HepG2 (cell line): ENCODE results near the gene TPM1. TPM values are rescaled to one million over a fixed set of nuclear protein-coding genes. Genes with fewer than 3 reads are reported as not detected.

Experiments
- ATF3 ChIP-seq: sonication (generic); formaldehyde crosslinking; IDR thresholded peaks from 2 replicates; pipeline ENCODE4 v1.4.0; 2020; ENCODE audit warnings: missing genetic modification reagents
- ATF4 ChIP-seq, 2 experiments: fragments of 450-650 bp in 1 of 2; sonication (generic) in 1 of 2; formaldehyde crosslinking; IDR thresholded peaks; 2 replicates each; pipeline versions ENCODE4 v1.5.0 to v1.8.0; 2020 to 2022; ENCODE audit warnings: mild to moderate bottlenecking in 1 of 2, missing genetic modification reagents in 1 of 2
- DPF2 ChIP-seq: sonication (generic); formaldehyde crosslinking; IDR thresholded peaks from 2 replicates; pipeline ENCODE4 v1.4.0; 2020; ENCODE audit warnings: mild to moderate bottlenecking, low read depth, missing genetic modification reagents, borderline replicate concordance
- ETV5 ChIP-seq: IDR thresholded peaks from 2 replicates; pipeline ENCODE4 v1.6.1; 2018; ENCODE audit warnings: missing biosample characterization, missing genetic modification reagents, inconsistent platforms, borderline replicate concordance
- GMEB2 ChIP-seq: IDR thresholded peaks from 2 replicates; pipeline ENCODE4 v1.6.1; 2016; ENCODE audit warnings: missing biosample characterization, missing genetic modification reagents, low read depth
- HMG20B ChIP-seq: conservative IDR thresholded peaks from 2 replicates; pipeline ENCODE4 v1.6.1; 2016; ENCODE audit warnings: missing genetic modification reagents, missing compliant biosample characterization
- HNRNPUL1 ChIP-seq: fragments of 200-400 bp; formaldehyde crosslinking; IDR thresholded peaks from 2 replicates; pipeline ENCODE4 v1.6.1; 2017; ENCODE audit warnings: low read depth, mild to moderate bottlenecking, low read length, moderate library complexity
- MLXIP ChIP-seq: sonication (generic); formaldehyde crosslinking; IDR thresholded peaks from 2 replicates; pipeline ENCODE4 v1.9.0; 2021; ENCODE audit warnings: missing genetic modification reagents, borderline replicate concordance
- NCOA2 ChIP-seq: sonication (generic); formaldehyde crosslinking; IDR thresholded peaks from 2 replicates; pipeline ENCODE4 v1.8.0; 2022; ENCODE audit warnings: inconsistent platforms
- NR2F1 ChIP-seq, 2 experiments: fragments of 450-650 bp in 1 of 2; formaldehyde crosslinking in 1 of 2; IDR thresholded peaks; 2 replicates each; pipeline versions ENCODE4 v1.5.0 to v1.6.1; 2016 to 2020; ENCODE audit warnings: mild to moderate bottlenecking in 1 of 2, missing compliant biosample characterization in 1 of 2, missing genetic modification reagents in 1 of 2, moderate library complexity in 1 of 2
- PAX8 ChIP-seq: sonication (generic); formaldehyde crosslinking; IDR thresholded peaks from 2 replicates; pipeline ENCODE4 v1.8.0; 2022; ENCODE audit warnings: mild to moderate bottlenecking, missing genetic modification reagents, borderline replicate concordance
- RCOR2 ChIP-seq: IDR thresholded peaks from 2 replicates; pipeline ENCODE4 v1.6.1; 2016; ENCODE audit warnings: missing biosample characterization, missing genetic modification reagents
- SIN3A ChIP-seq: IDR thresholded peaks from 2 replicates; pipeline ENCODE4 v1.6.1; 2011; ENCODE audit warnings: low read depth, mild to moderate bottlenecking, control low read depth, low read length, borderline replicate concordance
- ZBTB38 ChIP-seq: sonication (generic); formaldehyde crosslinking; IDR thresholded peaks from 2 replicates; pipeline ENCODE4 v1.5.1; 2020; ENCODE audit warnings: mild to moderate bottlenecking, missing genetic modification reagents
- ZNF101 ChIP-seq: sonication (generic); formaldehyde crosslinking; IDR thresholded peaks from 2 replicates; pipeline ENCODE4 v1.4.0; 2020; ENCODE audit warnings: mild to moderate bottlenecking, low read depth, missing genetic modification reagents, borderline replicate concordance
- ZNF124 ChIP-seq: sonication (generic); formaldehyde crosslinking; IDR thresholded peaks from 2 replicates; pipeline ENCODE4 v1.4.0; 2020; ENCODE audit warnings: missing genetic modification reagents
- ZNF350 ChIP-seq: sonication (generic); formaldehyde crosslinking; IDR thresholded peaks from 2 replicates; pipeline ENCODE4 v1.4.0; 2020; ENCODE audit warnings: mild to moderate bottlenecking, low read depth, missing genetic modification reagents, borderline replicate concordance
- ZNF468 ChIP-seq: sonication (generic); formaldehyde crosslinking; IDR thresholded peaks from 2 replicates; pipeline ENCODE4 v1.8.0; 2022; ENCODE audit warnings: mild to moderate bottlenecking, moderate library complexity, missing genetic modification reagents
- ZNF501 ChIP-seq: sonication (generic); formaldehyde crosslinking; IDR thresholded peaks from 2 replicates; pipeline ENCODE4 v1.5.1; 2020; ENCODE audit warnings: mild to moderate bottlenecking, moderate library complexity, missing genetic modification reagents
- ZNF552 ChIP-seq: sonication (generic); formaldehyde crosslinking; IDR thresholded peaks from 2 replicates; pipeline ENCODE4 v1.9.0; 2022; ENCODE audit warnings: missing genetic modification reagents, mild to moderate bottlenecking, borderline replicate concordance
- ZNF629 ChIP-seq: sonication (generic); formaldehyde crosslinking; conservative IDR thresholded peaks from 2 replicates; pipeline ENCODE4 v1.5.0; 2020; ENCODE audit warnings: missing genetic modification reagents
- ZNF703 ChIP-seq: sonication (generic); formaldehyde crosslinking; IDR thresholded peaks from 2 replicates; pipeline ENCODE4 v1.5.1; 2020; ENCODE audit warnings: missing genetic modification reagents, mild to moderate bottlenecking, moderate library complexity, borderline replicate concordance
- ZZZ3 ChIP-seq: sonication (generic); formaldehyde crosslinking; IDR thresholded peaks from 2 replicates; pipeline ENCODE4 v1.4.0; 2020; ENCODE audit warnings: missing genetic modification reagents, mild to moderate bottlenecking, borderline replicate concordance
- polyA plus RNA-seq, 8 experiments: library from polyadenylated mRNA; depleted of rRNA in 3 of 8; stranded (reverse) in 7 of 8; unstranded in 1 of 8; fragments of >200 nt; fragmentation: Illumina TruSeq in 4 of 8; extraction: Trizol in 4 of 8; gene quantifications; 2 replicates each; pipeline versions ENCODE4 v1.2.1 to v1.2.3, GENCODE V29; 2011 to 2016; ENCODE audit warnings: low read depth in 4 of 8, missing spikeins in 1 of 8, mixed read lengths in 1 of 8; ENCODE audit not compliant: insufficient read depth in 1 of 8
- total RNA-seq, 5 experiments: library from RNA; depleted of rRNA; stranded (reverse); fragments of >200 nt; fragmentation: Illumina TruSeq; extraction: Trizol; gene quantifications; 2 replicates each; pipeline ENCODE4 v1.2.3, GENCODE V29; 2016; ENCODE audit warnings: low read depth in 1 of 5

Gene TPM1
- total and polyA plus RNA-seq, 2 of the 13 experiments (the other 11 are each of a cell fraction or from before 2014, with no cell fraction given): 98.9 to 109 TPM

- no peak for TF ChIP-seq HMG20B
- TF ChIP-seq SIN3A: 0 out of 2 replicates have a peak, but pooled peaks have one; percentile 24
- no peak; the same call in 1 of the 2 replicates for TF ChIP-seq ZNF703 (CRISPR knock-in tag)
- TF ChIP-seq ETV5 (CRISPR knock-in tag): peak; percentile 97
- TF ChIP-seq NR2F1 (CRISPR knock-in tag; IDR thresholded peaks at IDR 0.05): peak in 1 of 2 experiments; percentile 37; a peak in 1 of 4 replicates
- TF ChIP-seq HNRNPUL1: no peak
- no peak for TF ChIP-seq ZZZ3
- 0 out of 2 replicates have a peak, but pooled peaks have one; percentile 52 for TF ChIP-seq ZNF468 (CRISPR knock-in tag)
- peak; percentile 88; the same call in 1 of the 2 replicates for TF ChIP-seq ZBTB38
- no peak for TF ChIP-seq PAX8 (CRISPR knock-in tag)
- no peak; the same call in 1 of the 2 replicates for TF ChIP-seq ZNF124 (CRISPR knock-in tag)
- peak; percentile 29 for TF ChIP-seq ZNF350 (CRISPR knock-in tag)
- no peak for TF ChIP-seq GMEB2 (CRISPR knock-in tag)
- TF ChIP-seq ATF4 (CRISPR knock-in tag; IDR thresholded peaks at IDR 0.05): peak in 1 of 2 experiments; percentile 65; a peak in 2 of 4 replicates
- TF ChIP-seq ZNF101 (CRISPR knock-in tag): no peak
- TF ChIP-seq DPF2: no peak
- TF ChIP-seq NCOA2 (CRISPR knock-in tag): no peak; the same call in none of the 2 replicates
- TF ChIP-seq ZNF501 (CRISPR knock-in tag): peak; percentile 68; the same call in 1 of the 2 replicates
- TF ChIP-seq ATF3 (CRISPR knock-in tag): 0 out of 2 replicates have a peak, but pooled peaks have one; percentile 9
- TF ChIP-seq ZNF629: peak; percentile 45
- TF ChIP-seq MLXIP (CRISPR knock-in tag): no peak
- TF ChIP-seq ZNF552: 0 out of 2 replicates have a peak, but pooled peaks have one; percentile 29
- TF ChIP-seq RCOR2 (CRISPR knock-in tag): no peak
Measured at GRCh38 chr15:63048115-63048775, 5.7 kb downstream of the TPM1 start (continued).
